Measurements from ENCODE around the gene OLFM3. TPM values are rescaled to one million over a fixed set of nuclear protein-coding genes. Genes with fewer than 3 reads are reported as not detected.

OLFM3 gene
- total and polyA plus RNA-seq, 2 donors, result 2.3 TPM; not detected in 1

GRCh38 chr1:101873672-101874071 is 123.1 kb downstream of the OLFM3 start:
- WGBS, result 97% methylated on average over 1 of the region's 1 CpG
- no peaks in the 10 kb centered on the region for H3K36me3 ChIP-seq (ENCODE audit: insufficient read depth)
- no peak for DNase-seq (ENCODE audit: extremely low spot score)

GRCh38 chr1:101859941-101860340 is 136.8 kb downstream of the OLFM3 start:
- Histone ChIP-seq H3K4me3 (ENCODE audit: low read depth, low read length) (no peak overlapping the region), H3K4me1 (ENCODE audit: insufficient read depth) (no peaks in the 10 kb centered on the region), H3K27ac (ENCODE audit: low read depth) (no peak overlapping the region), H3K36me3 (ENCODE audit: insufficient read depth) (no peaks in the 10 kb centered on the region)
- no peak for DNase-seq (ENCODE audit: extremely low spot score)
- WGBS, result 93% methylated on average over 1 of the region's 1 CpG

More at GRCh38 chr1:101873672-101874071, 123.1 kb downstream of the OLFM3 start:
- Histone ChIP-seq H3K4me1 (ENCODE audit: insufficient read depth) (no peaks in the 10 kb centered on the region), H3K4me3 (ENCODE audit: low read depth, low read length) (no peak overlapping the region), H3K27ac (ENCODE audit: low read depth) (no peak overlapping the region)

- 79% methylated on average over 3 of the region's 3 CpGs for WGBS
- no peak for DNase-seq (ENCODE audit: extremely low spot score)
- Histone ChIP-seq H3K4me1 (ENCODE audit: insufficient read depth) (no peaks in the 10 kb centered on the region), H3K36me3 (ENCODE audit: insufficient read depth) (no peaks in the 10 kb centered on the region), H3K27ac (ENCODE audit: low read depth) (no peak overlapping the region), H3K4me3 (ENCODE audit: low read depth, low read length) (no peak overlapping the region)
Observed at GRCh38 chr1:101854271-101854670, 142.5 kb downstream of the OLFM3 start.

GRCh38 chr1:101852936-101853335 is 143.8 kb downstream of the OLFM3 start:
- WGBS, result 90% methylated on average over 1 of the region's 1 CpG
- H3K36me3 ChIP-seq (ENCODE audit: insufficient read depth), result no peaks in the 10 kb centered on the region
- no peak for DNase-seq (ENCODE audit: extremely low spot score)
- no peak overlapping the region for H3K27ac ChIP-seq (ENCODE audit: low read depth)
- no peaks in the 10 kb centered on the region for H3K4me1 ChIP-seq (ENCODE audit: insufficient read depth)
- H3K4me3 ChIP-seq (ENCODE audit: low read depth, low read length), result no peak overlapping the region

GRCh38 chr1:101849356-101849755 is 147.4 kb downstream of the OLFM3 start:
- H3K4me1 ChIP-seq (ENCODE audit: insufficient read depth), result no peaks in the 10 kb centered on the region
- H3K36me3 ChIP-seq (ENCODE audit: insufficient read depth), result no peaks in the 10 kb centered on the region
- no peak overlapping the region for H3K4me3 ChIP-seq (ENCODE audit: low read depth, low read length)
- DNase-seq (ENCODE audit: extremely low spot score), result no peak
- no peak overlapping the region for H3K27ac ChIP-seq (ENCODE audit: low read depth)
- WGBS, result 18% methylated on average over 1 of the region's 1 CpG

- H3K4me3 ChIP-seq (ENCODE audit: low read depth, low read length), result no peak overlapping the region
- DNase-seq (ENCODE audit: extremely low spot score), result no peak
- no peaks in the 10 kb centered on the region for H3K4me1 ChIP-seq (ENCODE audit: insufficient read depth)
- no peak overlapping the region for H3K27ac ChIP-seq (ENCODE audit: low read depth)
- 45% methylated on average over 3 of the region's 3 CpGs for WGBS
- H3K36me3 ChIP-seq (ENCODE audit: insufficient read depth), result no peaks in the 10 kb centered on the region
Observed at GRCh38 chr1:101847626-101848025, 149.1 kb downstream of the OLFM3 start.

GRCh38 chr1:101846820-101847219 is 149.9 kb downstream of the OLFM3 start:
- Histone ChIP-seq H3K27ac (ENCODE audit: low read depth) (no peak overlapping the region), H3K4me1 (ENCODE audit: insufficient read depth) (no peaks in the 10 kb centered on the region), H3K36me3 (ENCODE audit: insufficient read depth) (no peaks in the 10 kb centered on the region), H3K4me3 (ENCODE audit: low read depth, low read length) (no peak overlapping the region)
- no peak for DNase-seq (ENCODE audit: extremely low spot score)
- 51% methylated on average over 13 of the region's 13 CpGs for WGBS

GRCh38 chr1:101843160-101843559 is 153.6 kb downstream of the OLFM3 start:
- Histone ChIP-seq H3K27ac (ENCODE audit: low read depth) (no peak overlapping the region), H3K36me3 (ENCODE audit: insufficient read depth) (no peaks in the 10 kb centered on the region), H3K4me3 (ENCODE audit: low read depth, low read length) (no peak overlapping the region), H3K4me1 (ENCODE audit: insufficient read depth) (no peaks in the 10 kb centered on the region)
- 53% methylated on average over 5 of the region's 5 CpGs for WGBS
- no peak for DNase-seq (ENCODE audit: extremely low spot score)

GRCh38 chr1:101841824-101842223 is 154.9 kb downstream of the OLFM3 start:
- WGBS, result 89% methylated on average over 4 of the region's 4 CpGs
- no peak for DNase-seq (ENCODE audit: extremely low spot score)
- Histone ChIP-seq H3K36me3 (ENCODE audit: insufficient read depth) (no peaks in the 10 kb centered on the region), H3K27ac (ENCODE audit: low read depth) (no peak overlapping the region), H3K4me3 (ENCODE audit: low read depth, low read length) (no peak overlapping the region), H3K4me1 (ENCODE audit: insufficient read depth) (no peaks in the 10 kb centered on the region)

- Histone ChIP-seq H3K4me3 (ENCODE audit: low read depth, low read length) (no peak overlapping the region), H3K36me3 (ENCODE audit: insufficient read depth) (no peaks in the 10 kb centered on the region), H3K4me1 (ENCODE audit: insufficient read depth) (no peaks in the 10 kb centered on the region), H3K27ac (ENCODE audit: low read depth) (no peak overlapping the region)
- 39% methylated on average over 2 of the region's 2 CpGs for WGBS
- no peak for DNase-seq (ENCODE audit: extremely low spot score)
Observed at GRCh38 chr1:101835988-101836387, 160.7 kb downstream of the OLFM3 start.

- no peak for DNase-seq (ENCODE audit: extremely low spot score)
- Histone ChIP-seq H3K36me3 (ENCODE audit: insufficient read depth) (no peaks in the 10 kb centered on the region), H3K4me1 (ENCODE audit: insufficient read depth) (no peaks in the 10 kb centered on the region), H3K27ac (ENCODE audit: low read depth) (no peak overlapping the region), H3K4me3 (ENCODE audit: low read depth, low read length) (no peak overlapping the region)
- WGBS, result 58% methylated on average over 4 of the region's 4 CpGs
Observed at GRCh38 chr1:101833312-101833711, 163.4 kb downstream of the OLFM3 start.

GRCh38 chr1:101826416-101826815 is 170.3 kb downstream of the OLFM3 start:
- no peak for DNase-seq (ENCODE audit: extremely low spot score)
- Histone ChIP-seq H3K4me3 (ENCODE audit: low read depth, low read length) (no peak overlapping the region), H3K36me3 (ENCODE audit: insufficient read depth) (no peaks in the 10 kb centered on the region), H3K27ac (ENCODE audit: low read depth) (no peak overlapping the region), H3K4me1 (ENCODE audit: insufficient read depth) (no peaks in the 10 kb centered on the region)

- no peak overlapping the region for H3K27ac ChIP-seq (ENCODE audit: low read depth)
- no peak overlapping the region for H3K4me3 ChIP-seq (ENCODE audit: low read depth, low read length)
- H3K36me3 ChIP-seq (ENCODE audit: insufficient read depth), result no peaks in the 10 kb centered on the region
- no peak for DNase-seq (ENCODE audit: extremely low spot score)
- H3K4me1 ChIP-seq (ENCODE audit: insufficient read depth), result no peaks in the 10 kb centered on the region
- 46% methylated on average over 1 of the region's 1 CpG for WGBS
Observed at GRCh38 chr1:101820071-101820470, 176.7 kb downstream of the OLFM3 start.

- no peak overlapping the region for H3K27ac ChIP-seq (ENCODE audit: low read depth)
- DNase-seq (ENCODE audit: extremely low spot score), result no peak
- H3K4me3 ChIP-seq (ENCODE audit: low read depth, low read length), result no peak overlapping the region
- H3K36me3 ChIP-seq (ENCODE audit: insufficient read depth), result no peaks in the 10 kb centered on the region
- H3K4me1 ChIP-seq (ENCODE audit: insufficient read depth), result no peaks in the 10 kb centered on the region
- 41% methylated on average over 1 of the region's 1 CpG for WGBS
Observed at GRCh38 chr1:101816262-101816661, 180.5 kb downstream of the OLFM3 start.

- no peak overlapping the region for H3K4me3 ChIP-seq (ENCODE audit: low read depth, low read length)
- DNase-seq (ENCODE audit: extremely low spot score), result no peak
- WGBS, result 51% methylated on average over 2 of the region's 2 CpGs
- H3K36me3 ChIP-seq (ENCODE audit: insufficient read depth), result no peaks in the 10 kb centered on the region
- H3K27ac ChIP-seq (ENCODE audit: low read depth), result no peak overlapping the region
- no peaks in the 10 kb centered on the region for H3K4me1 ChIP-seq (ENCODE audit: insufficient read depth)
Observed at GRCh38 chr1:101798417-101798816, 198.3 kb downstream of the OLFM3 start.
